A673 (cell line): ENCODE measurements around the gene SMC1A. TPM values are rescaled to one million over a fixed set of nuclear protein-coding genes. Genes with fewer than 3 reads are reported as not detected.
"Not testable (repeated sequence)": the region's sequence is repeated elsewhere in the genome, so short reads cannot be mapped to it uniquely, and the experiment has no call there.

Source experiments
- BruUV-seq: library from RNA; stranded (reverse); fragments of 400-500 nt; replicated peaks from 2 replicates; lab custom pipeline; 2021; lab: Mats Ljungman, UMichigan
- CTCF ChIA-PET: fragments of 300-600 bp; sonication (Branson Sonifier 250); formaldehyde crosslinking; loops from one replicate; lab custom pipeline; 2022; ENCODE audit warnings: antibody characterized with exemption; lab: Charles Lee
- POLR2A ChIA-PET: fragments of 300-600 bp; sonication (Branson Sonifier 250); formaldehyde crosslinking; loops from one replicate; lab custom pipeline; 2022; ENCODE audit warnings: antibody characterized with exemption; ENCODE audit not compliant: low non-redundant PET; lab: Charles Lee
- DNase-seq: peaks from one replicate; pipeline ENCODE4 v3.0.0-alpha.2; 2015; ENCODE audit warnings: low spot score
- H3K27ac ChIP-seq: fragments of 200-600 bp; sonication (generic); 2 replicates; pipeline ENCODE4 v1.5.1; 2016; ENCODE audit warnings: mixed run types, low read depth, mild to moderate bottlenecking, mixed read lengths, antibody characterized with exemption, low read length; ENCODE audit not compliant: poor library complexity, severe bottlenecking
- H3K27me3 ChIP-seq: fragments of 200-600 bp; sonication (generic); replicated peaks from 2 replicates; pipeline ENCODE4 v1.6.1; 2017; ENCODE audit warnings: mixed run types, low read depth, mild to moderate bottlenecking, mixed read lengths, antibody characterized with exemption, low read length; ENCODE audit not compliant: insufficient read depth, poor library complexity
- H3K36me3 ChIP-seq: fragments of 200-600 bp; sonication (generic); 2 replicates; pipeline ENCODE4 v1.6.1; 2016; ENCODE audit warnings: mixed run types, mild to moderate bottlenecking, mixed read lengths, antibody characterized with exemption, low read length; ENCODE audit not compliant: insufficient read depth, poor library complexity, severe bottlenecking
- H3K4me1 ChIP-seq: fragments of 200-600 bp; sonication (generic); 2 replicates; pipeline ENCODE4 v1.6.1; 2017; ENCODE audit warnings: mixed run types, mild to moderate bottlenecking, mixed read lengths, antibody characterized with exemption, low read length; ENCODE audit not compliant: insufficient read depth, poor library complexity, severe bottlenecking
- H3K4me3 ChIP-seq: fragments of 200-600 bp; sonication (generic); 2 replicates; pipeline ENCODE4 v1.5.1; 2016; ENCODE audit warnings: low read depth, mixed run types, mild to moderate bottlenecking, mixed read lengths, low read length; ENCODE audit not compliant: poor library complexity, severe bottlenecking
- H3K9me3 ChIP-seq: fragments of 200-600 bp; sonication (generic); 2 replicates; pipeline ENCODE4 v1.6.1; 2016; ENCODE audit warnings: mixed run types, low read depth, mild to moderate bottlenecking, mixed read lengths, antibody characterized with exemption, low read length; ENCODE audit not compliant: poor library complexity, severe bottlenecking
- EZH2 ChIP-seq: fragments of 200-600 bp; sonication (generic); IDR thresholded peaks from 2 replicates; pipeline ENCODE4 v1.6.1; 2017; ENCODE audit warnings: borderline replicate concordance, low read depth, mild to moderate bottlenecking, mixed read lengths, antibody characterized with exemption, low read length; ENCODE audit not compliant: poor library complexity, severe bottlenecking
- intact Hi-C: fragments of 100-400 bp; cut with micrococcal nuclease; formaldehyde crosslinking; loops from one replicate; pipeline ENCODE4 v1.10.0; 2022; ENCODE audit not compliant: unreplicated experiment
- total RNA-seq: library from RNA; stranded (reverse); gene quantifications from 2 replicates; pipeline ENCODE4 v1.2.3, GENCODE V29; 2021
- TF ChIP-seq, protein P1 (sequence below): fragments of 300-800, 200-600 bp; sonication (generic); conservative IDR thresholded peaks from 2 replicates; pipeline ENCODE4 v1.5.1; 2017; ENCODE audit warnings: low read depth, mild to moderate bottlenecking, antibody characterized with exemption, low read length, moderate library complexity, mixed read lengths

Gene SMC1A
- total RNA-seq, 1 experiment from 2014 or later: 230 TPM

DNA sequence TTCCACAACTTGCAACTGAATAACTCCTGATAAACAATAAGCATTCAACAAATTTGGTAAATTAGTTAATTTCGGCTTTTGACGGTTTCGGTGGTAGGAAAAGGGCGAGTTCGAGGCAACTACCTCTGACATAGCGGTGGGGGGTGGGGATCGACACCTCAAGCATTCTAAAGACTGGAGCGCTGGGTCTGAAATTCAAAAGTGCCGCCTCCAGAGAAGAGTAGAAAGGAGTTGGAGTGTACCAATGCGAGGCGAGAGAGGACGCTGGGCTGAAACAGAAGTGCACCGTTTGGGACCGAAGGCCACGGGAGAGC lies 725 bp downstream of the SMC1A start:
- intact Hi-C loops: no loop called here

DNA sequence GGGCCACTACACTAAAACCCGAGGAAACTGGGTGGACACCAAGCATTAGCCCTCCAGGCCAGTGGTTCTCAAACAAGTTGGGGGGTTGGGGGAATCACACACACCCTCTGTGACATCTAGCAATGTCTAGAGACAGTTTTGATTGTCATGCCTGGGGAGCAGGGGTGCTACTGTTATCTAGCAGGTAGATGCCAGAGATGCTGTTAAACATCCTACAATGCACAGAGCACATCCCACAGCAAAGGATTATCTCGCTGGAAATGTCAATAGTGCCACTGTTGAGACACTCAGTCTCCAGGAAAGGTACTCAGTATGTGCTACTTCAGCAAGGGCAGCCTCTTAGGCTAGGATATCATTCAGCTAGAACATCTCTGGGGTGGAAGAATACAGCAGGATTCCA lies 1.3 kb downstream of the SMC1A start:
- CTCF ChIA-PET: no interaction called here
- Histone ChIP-seq H3K27ac (peak overlapping the region; percentile 94), H3K4me3 (peak overlapping the region; percentile 69), H3K4me1 (no peaks in the 10 kb centered on the region), H3K9me3 (no peaks in the 10 kb centered on the region), H3K27me3 (no peaks in the 10 kb centered on the region), H3K36me3 (peaks cover 7% of the 10 kb centered on the region)
- TF ChIP-seq EZH2: no peak
- TF ChIP-seq, protein P1, sequence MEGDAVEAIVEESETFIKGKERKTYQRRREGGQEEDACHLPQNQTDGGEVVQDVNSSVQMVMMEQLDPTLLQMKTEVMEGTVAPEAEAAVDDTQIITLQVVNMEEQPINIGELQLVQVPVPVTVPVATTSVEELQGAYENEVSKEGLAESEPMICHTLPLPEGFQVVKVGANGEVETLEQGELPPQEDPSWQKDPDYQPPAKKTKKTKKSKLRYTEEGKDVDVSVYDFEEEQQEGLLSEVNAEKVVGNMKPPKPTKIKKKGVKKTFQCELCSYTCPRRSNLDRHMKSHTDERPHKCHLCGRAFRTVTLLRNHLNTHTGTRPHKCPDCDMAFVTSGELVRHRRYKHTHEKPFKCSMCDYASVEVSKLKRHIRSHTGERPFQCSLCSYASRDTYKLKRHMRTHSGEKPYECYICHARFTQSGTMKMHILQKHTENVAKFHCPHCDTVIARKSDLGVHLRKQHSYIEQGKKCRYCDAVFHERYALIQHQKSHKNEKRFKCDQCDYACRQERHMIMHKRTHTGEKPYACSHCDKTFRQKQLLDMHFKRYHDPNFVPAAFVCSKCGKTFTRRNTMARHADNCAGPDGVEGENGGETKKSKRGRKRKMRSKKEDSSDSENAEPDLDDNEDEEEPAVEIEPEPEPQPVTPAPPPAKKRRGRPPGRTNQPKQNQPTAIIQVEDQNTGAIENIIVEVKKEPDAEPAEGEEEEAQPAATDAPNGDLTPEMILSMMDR: no peak
- peak; percentile 16 for DNase-seq
- POLR2A ChIA-PET: no interaction called here
- no TSS peak for BruUV-seq
- intact Hi-C loops: no loop called here

More for the DNA sequence above, 725 bp downstream of the SMC1A start:
- Histone ChIP-seq H3K9me3 (no peaks in the 10 kb centered on the region), H3K27ac (peak overlapping the region; percentile 94), H3K36me3 (peaks cover 7% of the 10 kb centered on the region), H3K4me3 (peak overlapping the region; percentile 69), H3K27me3 (no peaks in the 10 kb centered on the region), H3K4me1 (no peaks in the 10 kb centered on the region)
- no peak for TF ChIP-seq EZH2
- TF ChIP-seq, protein P1: no peak
- ChIA-PET CTCF (no interaction called here), POLR2A (interaction anchor here (0.6 kb wide), 1 partner anchor 159 kb away, joined by 3 read pairs; no protein-coding TSS in a partner anchor)
- BruUV-seq: no TSS peak
- DNase-seq: no peak

DNA sequence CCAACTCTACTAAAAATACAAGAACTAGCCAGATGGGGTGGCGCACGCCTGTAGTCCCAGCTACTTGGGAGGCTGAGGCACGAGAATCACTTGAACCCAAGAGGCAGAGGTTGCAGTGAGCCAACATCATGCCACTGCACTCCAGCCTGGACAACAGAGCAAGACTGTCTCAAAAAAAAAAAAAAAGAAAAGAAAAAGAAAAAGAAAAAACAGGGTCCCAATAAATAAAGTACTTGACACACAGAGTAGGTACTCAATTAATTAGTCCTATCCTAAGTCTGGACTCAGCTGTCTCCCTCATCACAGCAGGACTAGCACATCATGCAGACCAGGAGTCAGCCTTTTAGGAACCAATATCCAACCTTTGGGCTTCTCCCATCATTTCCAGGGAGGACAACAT lies 2.1 kb downstream of the SMC1A start:
- BruUV-seq, H3K9me3 ChIP-seq, H3K36me3 ChIP-seq, CTCF ChIA-PET, H3K27ac ChIP-seq, intact Hi-C loops, DNase-seq, H3K27me3 ChIP-seq, H3K4me1 ChIP-seq: not testable (repeated sequence)
- H3K4me3 ChIP-seq: peak overlapping the region; percentile 69
- POLR2A ChIA-PET: interaction anchor here (0.8 kb wide), 1 partner anchor 16 kb away, joined by 6 read pairs; no protein-coding TSS in a partner anchor

DNA sequence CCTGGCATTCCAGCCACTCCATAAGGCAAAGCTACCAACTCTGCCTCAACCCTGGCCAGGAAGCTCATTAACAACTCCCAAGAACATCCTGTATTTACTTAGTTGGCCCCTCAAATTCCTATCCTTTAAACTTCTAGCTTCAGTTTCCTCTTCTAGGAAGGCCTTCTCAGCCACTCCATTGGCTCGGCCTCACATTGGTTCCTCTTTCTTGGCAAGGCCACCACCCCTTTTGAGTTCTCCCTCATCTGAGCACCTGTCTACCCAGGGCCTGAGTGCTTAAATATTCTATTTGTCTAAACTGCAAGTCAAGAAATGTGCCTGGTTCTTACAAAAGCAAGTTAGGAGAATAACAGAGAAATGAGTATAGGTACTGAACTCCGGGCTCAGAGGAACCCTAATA lies 10.0 kb downstream of the SMC1A start:
- TF ChIP-seq, protein P1: no peak
- TF ChIP-seq EZH2: no peak
- H3K36me3 ChIP-seq: peaks cover 74% of the 10 kb centered on the region
- ChIA-PET CTCF (no interaction called here), POLR2A (no interaction called here)
- H3K4me1 ChIP-seq: no peaks in the 10 kb centered on the region
- BruUV-seq: no TSS peak
- no peaks in the 10 kb centered on the region for H3K9me3 ChIP-seq
- H3K4me3 ChIP-seq: no peak overlapping the region
- H3K27me3 ChIP-seq: no peaks in the 10 kb centered on the region
- DNase-seq: no peak
- no peak overlapping the region for H3K27ac ChIP-seq
- intact Hi-C loops: no loop called here
